Activated effector memory CD4-positive, alpha-beta T cell treated with anti-CD3 and anti-CD28 coated beads, Interleukin-2, amount 50 U/mL, for 16 hours (primary cell): Measurements from ENCODE around the gene COL20A1.
"Not testable (repeated sequence)": the region's sequence is repeated elsewhere in the genome, so short reads cannot be mapped to it uniquely, and the experiment has no call there.

ENCODE experiments used
- DNase-seq: peaks from one replicate; pipeline ENCODE4 v3.0.0-alpha.2; 2020

The COL20A1 gene

DNA sequence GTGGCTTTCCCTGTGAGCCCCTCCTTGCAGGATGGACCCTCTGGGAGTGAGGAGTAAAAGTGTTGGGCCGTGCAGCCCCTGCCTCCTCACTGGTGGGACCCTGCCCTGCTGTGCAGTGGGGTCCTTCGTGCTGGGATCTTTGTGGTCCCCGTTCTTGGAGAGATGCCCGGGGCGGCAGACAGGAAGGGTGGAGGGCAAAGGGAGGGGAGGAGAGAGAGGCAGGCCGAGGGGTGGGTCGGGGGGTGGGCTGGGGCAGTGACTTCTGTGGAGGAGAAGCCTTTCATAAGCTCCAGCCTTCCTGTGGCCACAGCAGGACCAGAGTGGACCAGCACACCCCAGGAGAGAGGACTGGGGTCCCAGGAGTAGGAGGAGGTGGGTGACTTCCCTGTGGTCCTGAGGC, at the start of gene COL20A1:
Gene COL20A1 (plus strand): TSS at position 283 of the 400 bp plus-strand sequence. CDS start 1,922 bp downstream, outside the sequence.
- no peak for DNase-seq

DNA sequence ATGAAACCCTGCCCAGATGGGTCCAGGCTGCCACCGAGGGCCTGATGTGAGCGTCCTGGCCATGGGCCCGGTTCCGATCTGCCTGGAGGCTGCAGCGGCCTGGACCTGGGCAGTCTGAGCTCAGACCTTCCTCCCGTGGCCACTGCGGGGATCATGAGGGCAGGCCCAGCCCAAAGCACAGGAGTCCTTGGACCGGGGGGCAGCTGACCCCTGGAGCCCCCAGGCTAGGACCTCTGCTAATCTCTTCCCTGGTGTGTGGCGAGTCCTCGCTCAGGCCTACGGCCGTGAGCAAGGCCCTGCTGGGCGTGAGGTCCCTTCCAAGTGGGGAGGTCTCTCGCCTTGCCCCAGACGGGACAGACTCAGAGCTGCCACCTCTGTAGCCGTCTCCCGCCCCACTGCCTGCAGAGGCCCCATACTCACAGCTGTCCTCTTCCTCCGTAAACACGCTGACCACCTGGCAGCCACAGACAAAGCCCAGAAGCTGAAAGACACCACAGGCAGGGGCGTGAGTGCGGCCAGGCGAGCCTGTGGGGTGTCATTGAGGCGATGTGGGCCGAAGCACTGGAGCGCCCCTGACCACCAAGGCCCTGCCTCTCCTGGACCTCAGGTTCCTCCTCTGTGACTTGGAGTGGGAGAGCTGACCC, 49.3 kb upstream of the COL20A1 start:
- DNase-seq, result no peak

GRCh38 chr20:63244468-63244867, 48.5 kb upstream of the COL20A1 start:
- DNase-seq, result no peak

GRCh38 chr20:63246490-63247288, 46.3 kb upstream of the COL20A1 start:
- no peak for DNase-seq

DNA sequence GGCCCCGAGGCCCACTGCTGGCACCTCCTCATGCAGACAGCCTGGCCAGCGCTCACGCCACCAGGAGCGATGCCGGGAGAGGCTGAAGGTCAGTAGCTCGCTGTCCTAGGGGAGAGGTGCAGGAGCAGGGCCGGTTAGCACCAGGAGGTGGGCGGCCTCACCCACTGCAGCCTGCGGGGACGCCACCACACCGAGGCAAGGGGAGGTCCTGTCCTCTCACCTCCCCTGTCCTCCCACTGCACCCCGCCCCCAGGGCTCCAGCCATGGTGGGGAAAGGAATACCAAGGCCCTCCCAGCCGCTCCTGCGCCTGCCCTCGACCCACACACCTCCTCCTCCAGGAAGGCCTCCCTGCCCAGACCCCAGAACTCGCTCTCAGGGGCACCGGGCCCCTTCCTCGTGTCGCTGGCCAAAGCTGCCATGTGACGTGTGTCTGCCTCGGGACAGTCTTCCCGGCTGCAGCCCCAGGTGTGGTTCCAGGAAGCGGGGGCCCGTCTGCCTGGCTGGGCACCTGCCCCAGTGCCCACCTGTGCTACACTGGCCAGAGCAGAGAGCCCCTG, 45.2 kb upstream of the COL20A1 start:
- DNase-seq, result no peak

GRCh38 chr20:63248835-63249591, 44.0 kb upstream of the COL20A1 start:
- DNase-seq, result no peak

DNA sequence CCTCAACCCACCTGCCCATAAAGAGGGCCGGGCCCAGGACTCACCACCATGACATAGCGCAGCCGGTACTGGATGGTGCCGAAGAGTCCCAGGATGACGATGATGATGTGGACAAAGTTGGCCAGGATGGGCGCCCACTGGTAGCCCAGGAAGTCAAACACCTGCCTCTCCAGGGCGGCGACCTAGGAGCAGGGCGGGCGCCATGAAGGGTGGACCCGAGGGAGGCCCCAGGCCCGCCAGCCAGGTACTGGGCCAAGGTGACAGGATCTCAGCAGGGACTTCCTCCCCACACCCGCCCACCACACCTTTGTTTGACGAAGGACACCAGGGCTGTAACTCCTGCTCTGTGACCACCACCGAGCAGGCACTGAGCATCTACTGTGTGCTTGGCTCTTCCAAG, 43.1 kb upstream of the COL20A1 start:
- no peak for DNase-seq

- not testable (repeated sequence) for DNase-seq
Measured at GRCh38 chr20:63251350-63251749, 41.6 kb upstream of the COL20A1 start.

GRCh38 chr20:63252284-63252711, 40.7 kb upstream of the COL20A1 start:
- no peak for DNase-seq

DNA sequence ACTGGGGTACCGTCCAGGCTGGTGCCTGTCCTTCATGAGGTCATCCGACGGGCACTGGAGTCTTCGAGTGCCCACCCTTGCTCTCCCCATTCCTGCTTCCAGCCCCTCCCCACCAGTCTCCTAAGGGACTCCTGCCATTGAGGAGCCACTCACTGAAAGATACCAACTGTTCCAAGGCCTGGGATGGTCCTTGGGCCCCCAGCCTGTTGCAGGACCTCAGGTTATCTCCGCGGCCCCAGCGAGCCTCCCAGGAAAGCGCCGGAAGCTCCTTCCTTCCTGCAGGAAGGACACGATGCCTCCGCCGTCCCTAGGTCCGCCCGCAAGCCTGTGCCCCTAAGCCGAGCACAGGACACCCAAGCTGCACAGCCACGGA, 39.9 kb upstream of the COL20A1 start:
- DNase-seq, result no peak

DNA sequence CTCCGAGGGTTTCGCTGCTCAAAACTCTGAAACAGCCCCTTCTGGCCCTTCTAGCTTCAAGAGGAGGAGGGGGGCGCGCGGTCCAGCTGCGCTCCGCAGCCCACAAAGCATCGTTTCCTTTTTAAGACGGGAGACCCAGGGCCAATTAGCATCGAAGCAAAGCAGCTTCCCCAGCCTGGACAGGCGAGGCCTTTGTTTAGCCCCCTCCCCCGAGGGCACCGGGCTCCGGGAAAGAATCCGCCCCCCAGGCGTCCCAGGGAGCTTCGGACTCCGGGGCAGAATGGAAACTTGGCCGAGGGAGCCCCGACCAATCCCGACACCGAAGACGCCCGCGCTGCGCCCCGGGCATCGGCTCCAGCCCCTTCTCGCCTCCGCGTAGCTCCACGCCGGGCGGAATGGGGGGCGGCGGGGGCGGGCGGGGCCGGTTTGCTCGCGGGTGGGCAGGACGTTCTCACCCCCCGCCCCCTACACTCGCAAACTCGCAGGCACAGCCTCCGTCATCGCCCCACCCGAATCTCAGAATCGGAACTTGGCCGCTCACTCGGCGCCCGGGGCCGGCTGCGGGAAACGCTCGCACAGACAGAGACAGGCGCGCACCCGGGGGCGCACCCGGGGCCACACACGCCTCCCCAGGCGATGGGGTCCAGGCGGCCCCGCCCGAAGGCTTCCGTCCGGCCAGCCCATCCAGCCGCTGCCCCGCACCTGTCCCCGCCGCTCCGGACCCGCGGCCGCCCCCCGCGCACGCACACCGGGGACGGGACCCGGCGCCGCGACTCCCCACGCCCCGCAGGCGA, 39.4 kb upstream of the COL20A1 start:
- no peak for DNase-seq

- no peak for DNase-seq
Measured at GRCh38 chr20:63254232-63254605, 38.8 kb upstream of the COL20A1 start, which contains the start of gene NKAIN4. TSS of gene NKAIN4 (minus strand) at chr20:63254463. CDS start at chr20:63254450, 13 bp downstream.

DNA sequence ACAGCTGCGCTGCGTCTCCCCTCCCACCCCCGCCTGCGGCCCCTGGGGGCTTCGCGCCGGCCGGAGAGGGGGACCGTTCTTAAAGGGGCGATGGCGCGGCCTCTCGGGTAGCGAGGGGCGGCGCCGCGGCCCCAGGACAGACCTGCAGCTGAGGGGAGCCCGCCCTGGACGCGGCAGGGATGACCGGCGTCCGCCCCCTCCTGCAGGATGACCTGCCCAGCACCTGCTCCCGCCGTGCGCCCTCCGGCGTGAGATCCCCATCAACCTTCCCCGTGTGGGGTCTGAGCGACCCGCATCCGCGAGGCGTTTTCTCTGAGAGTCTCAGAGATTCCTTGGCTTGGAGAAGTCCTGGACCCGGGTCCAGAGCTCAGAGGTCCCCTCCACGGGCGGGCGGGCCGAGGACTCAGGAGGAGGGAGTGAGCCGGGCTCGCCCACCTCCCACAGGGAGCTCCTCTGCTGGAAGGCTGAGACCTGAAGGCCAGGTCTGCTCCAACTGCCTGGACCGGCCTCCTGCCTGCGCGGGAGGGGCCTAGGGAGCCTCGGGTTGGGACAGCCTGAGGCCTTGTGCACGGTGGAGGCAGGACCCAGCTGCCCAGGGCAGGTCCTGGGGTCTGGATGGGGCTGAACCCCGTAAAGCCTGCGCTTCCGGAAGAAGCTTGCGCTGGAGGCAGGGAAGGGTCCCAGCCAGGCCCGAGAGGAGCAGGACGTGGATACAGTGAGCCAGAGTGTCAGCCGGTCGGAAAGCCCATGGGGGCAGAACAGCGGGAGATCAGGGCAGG, 38.2 kb upstream of the COL20A1 start:
- no peak for DNase-seq

DNA sequence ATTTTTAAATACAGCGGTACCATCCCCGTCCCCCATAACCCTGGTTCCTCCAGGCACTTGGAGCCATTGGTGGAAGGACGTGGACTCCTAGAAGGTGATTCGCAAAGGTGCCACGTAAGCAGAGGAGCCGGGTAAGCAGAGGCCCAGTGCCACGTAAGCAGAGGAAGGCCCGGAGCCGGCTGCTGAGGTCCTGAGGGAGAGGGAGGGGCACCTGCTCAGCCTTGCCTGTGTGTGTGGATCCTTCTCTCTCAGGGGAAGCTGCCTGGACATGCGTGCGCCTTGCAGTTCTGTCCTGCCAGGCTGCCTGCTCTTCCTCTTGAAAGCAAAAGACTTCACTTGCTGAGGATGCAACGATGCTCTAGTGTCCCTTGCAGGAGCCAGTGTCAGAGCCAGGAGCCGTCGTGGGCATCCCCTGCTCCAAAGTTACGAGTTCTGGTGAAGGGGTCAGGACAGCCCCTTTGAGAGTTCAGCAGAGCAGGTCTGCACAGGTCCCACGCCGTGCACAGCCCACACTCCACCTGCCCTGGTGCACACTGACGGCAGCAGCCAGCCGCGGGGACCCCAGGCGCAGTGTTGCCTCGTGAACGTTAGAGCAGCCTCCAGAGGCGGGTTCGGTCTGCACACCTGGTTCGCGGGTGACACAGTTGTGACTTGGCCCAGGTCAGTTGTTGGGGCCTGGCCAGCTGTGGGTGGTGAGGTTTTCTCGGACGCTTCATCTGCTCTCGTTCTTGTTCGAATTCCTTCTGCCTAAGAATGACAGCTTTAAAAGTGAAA, 36.9 kb upstream of the COL20A1 start:
- DNase-seq, result no peak

DNA sequence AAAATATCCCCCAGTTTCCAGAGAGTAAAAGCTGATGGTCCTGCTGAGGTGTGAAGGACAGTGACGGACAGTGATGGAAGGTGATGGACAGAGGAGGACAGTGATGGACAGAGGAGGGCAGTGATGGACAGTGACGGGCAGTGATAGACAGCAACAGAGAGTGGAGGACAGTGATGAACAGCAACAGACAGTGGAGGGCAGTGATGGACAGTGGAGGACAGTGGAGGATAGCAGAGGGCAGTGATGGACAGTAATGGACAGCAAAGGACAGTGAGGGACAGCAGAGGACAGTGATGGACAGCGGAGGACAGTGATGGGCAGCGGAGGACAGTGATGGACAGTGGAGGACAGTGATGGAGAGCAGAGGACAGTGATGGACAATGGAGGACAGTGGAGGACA, 36.0 kb upstream of the COL20A1 start:
- no peak for DNase-seq

- no peak for DNase-seq
Measured at GRCh38 chr20:63257629-63258028, 35.4 kb upstream of the COL20A1 start.

DNA sequence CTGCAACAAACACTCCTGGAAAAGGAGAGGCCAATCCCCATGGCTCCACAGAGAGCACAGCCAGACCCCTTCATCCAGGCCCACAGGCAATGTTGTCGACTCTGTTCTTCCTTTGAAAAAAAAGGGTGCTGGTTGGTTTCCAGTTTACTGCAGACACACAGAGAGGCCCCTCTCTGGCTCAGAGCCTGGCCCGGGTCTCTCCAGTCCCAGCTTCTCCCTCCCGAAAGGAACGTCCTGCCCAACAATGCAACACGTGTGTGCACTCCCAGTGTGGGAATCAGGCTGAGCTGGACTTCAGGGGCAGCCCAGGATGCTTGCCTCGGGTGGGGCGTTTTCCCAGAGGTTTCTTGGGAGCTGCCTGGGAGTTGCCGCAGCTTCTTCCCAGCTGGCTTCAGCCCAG, 34.2 kb upstream of the COL20A1 start:
- DNase-seq, result no peak

GRCh38 chr20:63259734-63260460, 33.1 kb upstream of the COL20A1 start:
- no peak for DNase-seq

DNA sequence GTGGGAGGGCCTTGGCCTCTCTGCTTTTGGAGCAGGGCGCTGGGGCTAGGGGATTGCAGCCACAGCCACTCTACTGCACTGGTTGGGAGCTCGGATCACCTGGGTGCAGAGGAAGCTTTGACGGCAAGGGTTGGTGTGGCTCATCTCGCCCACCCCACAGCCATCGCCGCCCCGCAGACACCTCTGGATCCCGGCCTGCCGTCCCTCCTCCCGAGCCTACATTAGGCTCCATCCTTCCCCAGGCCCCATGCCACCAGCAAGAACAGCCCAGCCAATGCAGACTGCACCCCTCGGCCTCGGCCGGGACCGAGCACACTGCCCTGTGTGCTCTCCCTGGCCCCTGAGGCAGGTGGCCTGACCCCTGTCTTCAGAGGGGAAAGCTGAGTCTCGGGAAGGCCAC, 32.5 kb upstream of the COL20A1 start:
- DNase-seq, result no peak
